ACHN (cell line): ENCODE data around the gene TDRD7.

Experiments used
- DNase-seq: peaks from one replicate; pipeline ENCODE4 v3.0.0-alpha.2; 2015
- in situ Hi-C: cut with HindIII; loops from 2 replicates; pipeline ENCODE4 v1.10.0; 2017; ENCODE audit warnings: low sequenced_read_pairs, low pct_ligation_motif_present, low pct_unique_long_range_greater_than_20kb

The TDRD7 gene

GRCh38 chr9:97534961-97535594, 123.2 kb downstream of the TDRD7 start:
- DNase-seq = no peak
- in situ Hi-C loops = no loop called here

- no peak for DNase-seq
- in situ Hi-C loops = no loop called here
These were observed 123.9 kb downstream of the TDRD7 start for GRCh38 chr9:97535771-97536170.

- in situ Hi-C loops = no loop called here
- DNase-seq = no peak
These were observed 124.6 kb downstream of the TDRD7 start for GRCh38 chr9:97536480-97536879.

- no peak for DNase-seq
- in situ Hi-C loops = no loop called here
These were observed 131.7 kb downstream of the TDRD7 start for GRCh38 chr9:97543561-97543960.

GRCh38 chr9:97545486-97545885, 133.6 kb downstream of the TDRD7 start:
- DNase-seq = no peak
- in situ Hi-C loops = no loop called here
